Suprapubic skin (tissue), 4 donors: ENCODE data around the gene CES1. TPM values are rescaled to one million over a fixed set of nuclear protein-coding genes. Genes with fewer than 3 reads are reported as not detected.
A peak's percentile ranks its signal among the peaks of the same experiment; 100 is the strongest.
"Not testable (repeated sequence)": the region's sequence is repeated elsewhere in the genome, so short reads cannot be mapped to it uniquely, and the experiment has no call there.

Source experiments
- DNase-seq, 2 donors: peaks; one replicate each; pipeline ENCODE4 v3.0.0-alpha.2; 2019; ENCODE audit warnings: low spot score in 2 of 2
- H3K27ac ChIP-seq: fragments of 200-600 bp; sonication (generic); one replicate; pipeline ENCODE4 v1.5.1; 2019
- H3K27me3 ChIP-seq: fragments of 200-600 bp; sonication (generic); one replicate; pipeline ENCODE4 v1.5.1; 2019
- H3K36me3 ChIP-seq: fragments of 200-600 bp; sonication (generic); one replicate; pipeline ENCODE4 v1.5.1; 2019
- H3K4me1 ChIP-seq: fragments of 200-600 bp; sonication (generic); one replicate; pipeline ENCODE4 v1.5.1; 2019
- H3K4me3 ChIP-seq: fragments of 200-600 bp; sonication (generic); one replicate; pipeline ENCODE4 v1.5.1; 2019; ENCODE audit warnings: mild to moderate bottlenecking
- H3K9me3 ChIP-seq: fragments of 200-600 bp; sonication (generic); one replicate; pipeline ENCODE4 v1.5.1; 2019
- EP300 ChIP-seq: sonication (generic); formaldehyde crosslinking; IDR thresholded peaks from one replicate; pipeline ENCODE4 v1.6.1; 2017; ENCODE audit warnings: antibody characterized with exemption
- POLR2A ChIP-seq, 2 donors: fragments of 450-650 bp; IDR thresholded peaks; one replicate each; pipeline ENCODE4 v1.6.1; 2017; ENCODE audit warnings: antibody characterized with exemption in 2 of 2, mild to moderate bottlenecking in 2 of 2, moderate library complexity in 2 of 2
- POLR2AphosphoS5 ChIP-seq, 3 donors: sonication (generic); formaldehyde crosslinking; IDR thresholded peaks; one replicate each; pipeline ENCODE4 v1.6.1; 2017; ENCODE audit warnings: antibody characterized with exemption in 3 of 3
- WGBS: methylation state at CpG from one replicate; pipeline ENCODE4 v1.1.5; 2018; 5-methylcytosine and 5-hydroxymethylcytosine counted together
- total RNA-seq, 4 donors: library from RNA; depleted of rRNA; stranded (reverse); fragments of >200 nt; gene quantifications; one replicate each; pipeline ENCODE4 v1.1.0, GENCODE V29; 2016
- TF ChIP-seq, protein P1 (sequence below), 2 donors: fragments of 200-600 bp in 1 of 2; fragments of 450-650 bp in 1 of 2; sonication (generic) in 1 of 2; IDR thresholded peaks; one replicate each; pipeline ENCODE4 v1.5.1; 2016 to 2019; ENCODE audit warnings: antibody characterized with exemption in 2 of 2, mild to moderate bottlenecking in 1 of 2, moderate library complexity in 1 of 2

CES1 gene
- total RNA-seq, 4 donors from 2014 or later: 3.0 to 6.0 (median 3.5) TPM

DNA sequence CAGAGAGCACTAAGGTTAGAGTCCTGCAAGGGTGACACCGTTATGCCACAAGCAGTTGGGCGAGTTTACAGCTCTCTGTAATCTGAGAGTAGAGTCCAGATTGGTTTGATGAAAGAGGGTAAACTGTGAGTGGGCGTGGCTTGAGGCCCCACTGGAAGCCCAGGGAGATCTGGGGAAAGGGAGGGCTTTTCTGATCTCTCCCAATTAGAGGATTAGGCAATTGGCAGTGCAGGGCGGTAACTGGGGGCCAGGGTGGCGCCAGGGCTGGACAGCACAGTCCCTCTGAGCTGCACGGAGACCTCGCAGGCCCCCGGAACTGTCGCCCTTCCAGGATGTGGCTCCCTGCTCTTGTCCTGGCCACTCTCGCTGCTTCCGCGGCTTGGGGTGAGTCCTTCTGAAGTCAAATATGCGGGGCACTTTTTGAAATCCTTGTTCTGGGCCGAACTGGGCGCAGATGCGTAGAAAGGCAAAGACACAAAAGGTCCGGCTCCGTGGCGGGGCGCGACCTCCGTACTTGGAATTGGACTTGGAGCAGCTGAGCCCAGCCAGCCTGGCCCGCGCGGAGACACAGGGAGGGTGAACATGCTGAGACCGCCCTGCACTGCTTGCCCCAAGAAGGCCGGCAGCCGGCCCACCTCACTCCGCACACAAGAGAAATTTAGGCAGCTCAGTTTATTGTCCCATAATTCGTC lies 72.4 kb downstream of the CES1 start:
- Histone ChIP-seq H3K4me1 (no peaks in the 10 kb centered on the region), H3K27ac (no peak overlapping the region), H3K9me3 (no peaks in the 10 kb centered on the region), H3K36me3 (no peaks in the 10 kb centered on the region), H3K4me3 (no peak overlapping the region), H3K27me3 (peaks cover 13% of the 10 kb centered on the region)
- WGBS: 52% methylated on average over 27 of the region's 30 CpGs
- TF ChIP-seq EP300 (no peak), POLR2A (IDR thresholded peaks at IDR 0.05) (no peak), POLR2AphosphoS5 (IDR thresholded peaks at IDR 0.05) (no peak)
- TF ChIP-seq, protein P1, sequence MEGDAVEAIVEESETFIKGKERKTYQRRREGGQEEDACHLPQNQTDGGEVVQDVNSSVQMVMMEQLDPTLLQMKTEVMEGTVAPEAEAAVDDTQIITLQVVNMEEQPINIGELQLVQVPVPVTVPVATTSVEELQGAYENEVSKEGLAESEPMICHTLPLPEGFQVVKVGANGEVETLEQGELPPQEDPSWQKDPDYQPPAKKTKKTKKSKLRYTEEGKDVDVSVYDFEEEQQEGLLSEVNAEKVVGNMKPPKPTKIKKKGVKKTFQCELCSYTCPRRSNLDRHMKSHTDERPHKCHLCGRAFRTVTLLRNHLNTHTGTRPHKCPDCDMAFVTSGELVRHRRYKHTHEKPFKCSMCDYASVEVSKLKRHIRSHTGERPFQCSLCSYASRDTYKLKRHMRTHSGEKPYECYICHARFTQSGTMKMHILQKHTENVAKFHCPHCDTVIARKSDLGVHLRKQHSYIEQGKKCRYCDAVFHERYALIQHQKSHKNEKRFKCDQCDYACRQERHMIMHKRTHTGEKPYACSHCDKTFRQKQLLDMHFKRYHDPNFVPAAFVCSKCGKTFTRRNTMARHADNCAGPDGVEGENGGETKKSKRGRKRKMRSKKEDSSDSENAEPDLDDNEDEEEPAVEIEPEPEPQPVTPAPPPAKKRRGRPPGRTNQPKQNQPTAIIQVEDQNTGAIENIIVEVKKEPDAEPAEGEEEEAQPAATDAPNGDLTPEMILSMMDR (IDR thresholded peaks at IDR 0.05): no peak
- DNase-seq: peak in 1 of 2 donors; percentile 79

DNA sequence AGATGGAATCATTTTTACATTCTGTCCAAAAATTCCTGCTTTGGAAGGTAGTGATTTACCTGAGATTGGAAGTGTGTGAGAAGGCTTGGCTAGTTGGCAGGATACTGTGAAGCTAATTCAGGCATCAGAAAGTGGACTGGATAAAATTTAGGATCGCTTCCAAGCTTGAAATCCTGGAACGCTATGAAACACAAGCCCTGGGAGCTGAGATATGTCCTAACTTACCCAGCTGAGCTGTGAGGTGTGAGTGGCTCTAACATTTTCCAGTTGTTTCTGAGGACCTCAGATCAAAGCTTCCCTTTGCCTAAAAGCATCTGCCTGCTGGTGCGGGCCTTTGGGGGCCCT lies 73.0 kb downstream of the CES1 start:
- 63% methylated on average over 2 of the region's 3 CpGs for WGBS
- not testable (repeated sequence) for H3K4me3 ChIP-seq, H3K36me3 ChIP-seq, H3K27ac ChIP-seq, DNase-seq, H3K4me1 ChIP-seq, H3K9me3 ChIP-seq, H3K27me3 ChIP-seq

- H3K4me3 ChIP-seq, H3K4me1 ChIP-seq, H3K27ac ChIP-seq, H3K9me3 ChIP-seq, H3K36me3 ChIP-seq, H3K27me3 ChIP-seq: not testable (repeated sequence)
- WGBS: 47% methylated on average over 6 of the region's 6 CpGs
- DNase-seq: peak in 1 of 2 donors; percentile 44
Measured at GRCh38 chr16:55757595-55758527, 75.0 kb downstream of the CES1 start.

- H3K4me3 ChIP-seq: no peak overlapping the region
- no peaks in the 10 kb centered on the region for H3K36me3 ChIP-seq
- no peaks in the 10 kb centered on the region for H3K4me1 ChIP-seq
- H3K27ac ChIP-seq: no peak overlapping the region
- 71% methylated on average over 4 of the region's 4 CpGs for WGBS
- TF ChIP-seq POLR2AphosphoS5 (IDR thresholded peaks at IDR 0.05) (no peak), EP300 (no peak), POLR2A (IDR thresholded peaks at IDR 0.05) (no peak)
- TF ChIP-seq, protein P1 (IDR thresholded peaks at IDR 0.05): no peak
- DNase-seq: peak in 1 of 2 donors; percentile 13
- H3K9me3 ChIP-seq: no peaks in the 10 kb centered on the region
- H3K27me3 ChIP-seq: peaks cover 6% of the 10 kb centered on the region
Measured at GRCh38 chr16:55756963-55757362, 75.9 kb downstream of the CES1 start.

DNA sequence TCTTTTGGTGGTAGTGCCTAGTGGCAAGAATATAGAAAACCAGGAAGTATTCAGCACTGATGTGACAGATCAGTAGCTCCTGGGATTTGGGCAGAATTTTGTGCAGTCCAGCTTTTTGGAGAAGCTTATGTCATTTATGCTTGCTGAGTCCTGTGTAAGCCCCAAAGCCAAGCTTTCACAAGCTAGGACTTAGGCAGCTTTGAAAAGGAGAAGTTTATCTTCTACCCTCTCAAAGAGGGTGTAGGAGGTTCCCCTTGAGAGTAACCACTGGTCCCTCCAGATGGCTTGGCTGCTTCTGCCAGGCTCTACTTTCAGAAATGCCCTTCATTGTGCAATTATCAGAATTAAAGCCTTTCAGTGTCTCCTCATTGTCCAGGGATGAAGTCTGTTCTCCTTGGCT lies 78.8 kb downstream of the CES1 start:
- peak in 1 of 2 donors; percentile 2 for DNase-seq
- Histone ChIP-seq H3K27ac (no peak overlapping the region), H3K4me3 (no peak overlapping the region), H3K4me1 (no peaks in the 10 kb centered on the region), H3K36me3 (no peaks in the 10 kb centered on the region), H3K27me3 (no peaks in the 10 kb centered on the region), H3K9me3 (no peaks in the 10 kb centered on the region)
- no peak for TF ChIP-seq POLR2AphosphoS5 (IDR thresholded peaks at IDR 0.05)
- no peak for TF ChIP-seq POLR2A (IDR thresholded peaks at IDR 0.05)
- TF ChIP-seq EP300: no peak
- TF ChIP-seq, protein P1 (IDR thresholded peaks at IDR 0.05): no peak

GRCh38 chr16:55753145-55753631 lies 79.7 kb downstream of the CES1 start:
- WGBS: 48% methylated on average over 4 of the region's 4 CpGs
- not testable (repeated sequence) for DNase-seq, H3K36me3 ChIP-seq, H3K4me1 ChIP-seq, H3K27ac ChIP-seq, H3K27me3 ChIP-seq, H3K4me3 ChIP-seq, H3K9me3 ChIP-seq

Other genes starting within 250 kb of the CES1 start
- gene SLC6A2, start 177.1 kb downstream of the CES1 start, total RNA-seq: 10 to 100 TPM; 18.4 to 30.2 (median 23.0) TPM
- gene CES5A, start 42.3 kb upstream of the CES1 start, total RNA-seq: under 1 TPM in 2 of 4 donors, not detected in 2; 0.30 to 0.60 TPM